HG03442 (cell line): Measurements from ENCODE around the gene UBFD1.
"Not testable (repeated sequence)": the region's sequence is repeated elsewhere in the genome, so short reads cannot be mapped to it uniquely, and the experiment has no call there.

Experiments
- ATAC-seq: cut with Tn5 transposase; IDR thresholded peaks from one replicate; pipeline ENCODE4 v1.9.1; 2021; ENCODE audit warnings: mild to moderate bottlenecking, moderate library complexity; ENCODE audit not compliant: unreplicated experiment

The UBFD1 gene, protein sequence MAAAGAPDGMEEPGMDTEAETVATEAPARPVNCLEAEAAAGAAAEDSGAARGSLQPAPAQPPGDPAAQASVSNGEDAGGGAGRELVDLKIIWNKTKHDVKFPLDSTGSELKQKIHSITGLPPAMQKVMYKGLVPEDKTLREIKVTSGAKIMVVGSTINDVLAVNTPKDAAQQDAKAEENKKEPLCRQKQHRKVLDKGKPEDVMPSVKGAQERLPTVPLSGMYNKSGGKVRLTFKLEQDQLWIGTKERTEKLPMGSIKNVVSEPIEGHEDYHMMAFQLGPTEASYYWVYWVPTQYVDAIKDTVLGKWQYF

GRCh38 chr16:23556881-23557778 is at the start of gene UBFD1, which contains the start of gene EARS2:
UBFD1 (plus strand) TSS chr16:23557727; CDS start chr16:23557743, 16 bp downstream.
EARS2 (minus strand) TSS chr16:23557350; CDS start chr16:23557343, 7 bp downstream.
- peak; percentile 86 for ATAC-seq

- ATAC-seq: no peak
Observed at GRCh38 chr16:23508589-23509440, 48.7 kb upstream of the UBFD1 start.

DNA sequence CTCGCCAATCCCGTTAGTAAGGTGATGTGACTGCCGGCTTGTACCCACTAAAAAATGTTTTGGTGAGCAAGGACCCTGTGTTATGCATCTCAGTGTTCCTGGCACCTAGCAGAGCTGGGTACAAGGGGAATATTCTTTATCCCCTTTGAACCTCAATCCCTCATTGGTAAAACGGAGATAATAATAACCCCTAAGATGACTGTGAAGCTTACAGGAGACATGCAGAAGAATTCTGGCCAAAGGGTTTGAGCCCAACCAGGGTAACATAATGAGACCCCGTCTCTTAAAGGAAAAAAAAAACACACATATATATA is 48.1 kb upstream of the UBFD1 start:
- ATAC-seq: no peak

- peak; percentile 8 for ATAC-seq
Observed at GRCh38 chr16:23509782-23510163, 47.8 kb upstream of the UBFD1 start.

DNA sequence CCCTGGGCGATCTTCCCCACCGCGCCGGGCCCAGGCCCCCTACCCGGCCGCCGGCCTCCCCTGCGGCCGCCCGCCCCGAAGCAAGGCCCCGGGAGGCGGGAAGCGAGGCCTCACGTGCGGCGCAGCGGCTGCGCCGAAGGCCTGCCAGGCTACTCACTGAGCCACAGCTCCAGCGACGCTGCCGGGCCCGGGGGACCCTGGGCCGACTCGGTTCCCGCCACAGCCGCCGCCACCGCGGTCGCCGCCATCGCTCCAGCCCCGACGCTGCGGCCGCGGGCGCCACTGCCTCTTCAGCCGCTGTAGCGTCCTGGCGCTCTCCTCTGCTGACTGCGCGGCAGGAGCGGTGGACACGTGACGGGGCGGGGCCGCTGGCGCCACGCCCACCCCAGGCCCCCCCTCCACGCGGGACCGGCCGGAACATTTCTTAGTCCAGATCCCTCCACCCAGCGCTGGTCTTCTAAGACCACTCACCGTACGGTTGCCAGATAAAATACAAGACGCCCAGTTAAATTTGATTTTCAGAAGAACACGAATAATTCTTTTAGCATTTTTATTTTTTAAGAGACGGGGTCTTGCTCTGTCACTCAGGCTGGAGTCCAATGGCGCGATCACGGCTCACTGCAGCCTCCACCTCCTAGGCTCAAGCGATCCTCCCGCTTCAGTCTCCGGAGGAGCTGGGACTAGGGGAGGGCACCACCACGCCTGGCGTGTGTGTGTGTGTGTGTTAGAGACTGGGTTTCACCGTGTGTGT is 47.2 kb upstream of the UBFD1 start, which contains the start of gene GGA2:
TSS of gene GGA2 (minus strand) at position 331 of the 751 bp plus-strand sequence. CDS start at position 248, 83 bp downstream.
- ATAC-seq: peak; percentile 75

DNA sequence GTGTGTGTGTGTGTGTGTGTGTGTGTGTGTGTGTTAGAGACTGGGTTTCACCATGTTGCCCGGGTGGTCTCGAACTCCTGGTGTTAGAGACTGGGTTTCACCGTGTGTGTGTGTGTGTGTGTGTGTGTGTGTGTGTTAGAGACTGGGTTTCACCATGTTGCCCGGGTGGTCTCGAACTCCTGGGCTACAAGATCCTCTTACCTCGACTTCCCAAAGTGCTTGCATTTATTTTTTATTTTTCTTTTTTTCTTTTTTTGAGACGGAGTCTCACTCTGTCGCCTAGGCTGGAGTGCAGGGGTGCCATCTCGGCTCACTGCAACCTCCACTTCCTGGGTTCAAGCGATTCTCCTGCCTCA is 46.6 kb upstream of the UBFD1 start:
- ATAC-seq: not testable (repeated sequence)

GRCh38 chr16:23511731-23512130 is 45.8 kb upstream of the UBFD1 start:
- ATAC-seq: no peak

DNA sequence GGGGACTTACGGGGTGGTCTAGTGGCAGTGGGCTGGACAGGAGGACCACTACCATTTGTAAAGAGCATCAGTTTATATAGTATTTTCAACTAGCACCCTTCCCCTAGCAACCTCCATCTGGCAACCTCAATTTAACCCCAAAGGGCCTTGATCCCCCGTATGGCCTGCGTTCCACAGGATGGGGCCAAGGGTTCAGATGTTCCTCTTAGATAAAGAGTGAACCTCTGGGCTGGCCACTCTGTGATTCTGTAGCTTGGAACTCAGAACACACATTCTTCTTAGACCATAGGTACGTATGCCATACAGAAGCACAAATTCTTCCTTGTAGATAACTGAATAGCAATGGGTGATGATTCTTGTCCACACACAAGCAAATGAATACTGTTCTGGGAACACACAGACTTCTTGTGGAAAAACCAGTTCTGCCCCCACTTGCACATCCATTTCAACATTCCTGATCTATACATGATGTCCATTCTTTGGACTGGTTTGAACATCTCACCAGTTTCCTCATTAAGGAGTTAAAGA is 45.3 kb upstream of the UBFD1 start:
- ATAC-seq: no peak

- no peak for ATAC-seq
Observed at GRCh38 chr16:23514381-23515152, 43.0 kb upstream of the UBFD1 start.

- ATAC-seq: no peak
Observed at GRCh38 chr16:23515881-23516280, 41.6 kb upstream of the UBFD1 start.

DNA sequence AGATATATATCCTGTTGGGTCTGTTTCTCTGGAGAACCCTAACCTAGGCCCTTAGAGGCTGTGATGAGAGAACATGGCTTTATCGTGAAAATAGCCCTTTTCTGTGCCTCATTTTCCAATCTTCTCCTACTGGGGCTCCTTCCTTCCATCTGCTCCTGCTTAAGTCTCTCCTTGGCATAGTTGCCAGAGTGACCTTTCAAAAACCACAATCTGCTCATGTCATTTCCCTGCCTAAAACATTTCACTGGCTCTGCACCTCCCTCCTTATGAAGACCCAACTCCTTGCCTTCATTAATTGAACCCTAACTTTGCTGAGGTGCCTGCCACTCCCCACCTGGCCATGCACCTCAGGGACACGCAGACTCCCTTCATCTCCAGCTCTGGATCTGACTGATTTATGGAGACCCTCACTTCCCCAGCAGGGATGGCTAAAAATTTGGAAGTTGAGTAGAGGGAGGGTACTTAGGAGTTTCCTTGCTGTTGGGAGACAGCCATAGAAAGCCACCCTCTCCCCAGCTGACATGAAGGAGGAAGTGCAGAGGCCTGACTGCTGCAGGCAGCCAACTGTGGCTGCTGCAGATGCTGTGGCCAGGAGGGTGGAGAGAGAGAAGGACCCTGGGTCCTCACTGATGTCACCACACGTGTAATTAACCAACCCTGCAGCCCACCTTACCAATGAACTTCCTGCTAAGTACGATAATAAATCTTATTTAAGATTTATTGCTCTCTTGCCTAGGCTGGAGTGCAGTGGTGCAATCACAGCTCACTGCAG is 41.0 kb upstream of the UBFD1 start:
- no peak for ATAC-seq

- no peak for ATAC-seq
Observed at GRCh38 chr16:23518435-23518891, 39.1 kb upstream of the UBFD1 start.

DNA sequence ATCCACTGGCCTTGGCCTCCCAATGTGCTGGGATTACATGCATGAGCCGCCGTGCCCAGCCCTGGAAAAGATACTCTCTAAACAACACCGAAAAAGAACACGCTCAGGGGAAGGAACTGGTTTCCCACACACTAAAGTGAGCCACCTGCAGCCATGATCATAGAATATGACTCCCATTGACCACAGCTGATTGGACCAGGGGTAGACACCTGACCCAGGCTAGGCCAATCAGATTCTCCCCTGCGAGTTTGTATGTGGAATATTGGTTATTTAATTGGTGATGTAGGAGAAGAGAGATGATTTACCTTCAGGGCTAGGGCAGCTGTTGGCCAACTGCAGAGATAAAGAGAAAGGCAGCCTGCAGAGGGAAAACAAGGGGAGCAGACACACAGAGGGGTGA is 38.2 kb upstream of the UBFD1 start:
- ATAC-seq: no peak

GRCh38 chr16:23520500-23520899 is 37.0 kb upstream of the UBFD1 start:
- ATAC-seq: no peak

DNA sequence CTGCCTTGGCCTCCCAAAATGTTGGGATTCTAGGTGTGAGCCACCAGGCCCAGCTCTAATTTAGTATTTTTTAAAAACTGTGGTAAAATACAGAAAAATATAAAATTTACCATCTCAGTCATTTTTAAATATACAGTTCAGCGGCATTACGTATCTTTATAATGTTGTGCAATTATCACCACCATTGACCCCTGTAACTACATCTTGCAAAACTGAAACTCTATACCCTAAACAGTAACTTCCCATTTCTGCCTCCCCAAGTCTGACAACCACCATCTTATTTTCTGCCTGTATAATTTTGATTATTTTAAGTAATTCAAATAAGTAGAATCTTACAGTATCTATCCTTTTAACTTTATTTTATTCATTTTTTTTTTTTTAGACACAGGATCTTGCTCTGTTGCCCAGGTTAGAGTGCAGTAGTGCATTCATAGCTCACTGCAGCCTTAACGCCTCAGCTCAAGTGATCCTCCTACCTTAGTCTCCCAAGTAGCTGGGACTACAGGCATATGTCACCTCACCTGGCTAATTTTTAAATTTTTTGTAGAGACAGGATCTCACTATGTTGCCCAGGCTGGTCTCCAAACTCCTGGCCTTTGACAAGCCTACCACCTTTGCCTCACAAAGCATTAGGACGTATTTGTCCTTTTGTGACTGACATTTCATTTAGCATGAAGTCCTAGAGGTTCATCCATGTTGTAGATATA is 36.3 kb upstream of the UBFD1 start:
- ATAC-seq: no peak

- no peak for ATAC-seq
Observed at GRCh38 chr16:23521965-23522364, 35.6 kb upstream of the UBFD1 start.

- ATAC-seq: no peak
Observed at GRCh38 chr16:23523321-23523720, 34.2 kb upstream of the UBFD1 start.

GRCh38 chr16:23523876-23524385 is 33.6 kb upstream of the UBFD1 start:
- no peak for ATAC-seq
